WTC11 (cell line): ENCODE data around the gene MORN5. TPM values are rescaled to one million over a fixed set of nuclear protein-coding genes. Genes with fewer than 3 reads are reported as not detected.

Experiments
- ATAC-seq: fragments of 200-7000 bp; cut with Tn5 transposase; 2 replicates; pipeline ENCODE4 v1.10.0; 2021; ENCODE audit warnings: mild to moderate bottlenecking, moderate library complexity
- CTCF ChIA-PET: fragments of 300-600 bp; sonication (Branson Sonifier 250); formaldehyde crosslinking; loops from one replicate; lab custom pipeline; 2021; ENCODE audit warnings: antibody characterized with exemption; lab: Charles Lee
- POLR2A ChIA-PET: fragments of 350-600 bp; sonication (Branson Sonifier 250); formaldehyde crosslinking; loops from one replicate; lab custom pipeline; 2021; ENCODE audit warnings: antibody characterized with exemption; lab: Charles Lee
- DNase-seq: peaks from one replicate; pipeline ENCODE4 v3.0.0; 2021; ENCODE audit warnings: low spot score
- H3K27ac Mint-ChIP-seq: 2 replicates; pipeline ENCODE4 v1.8.0; 2021; ENCODE audit warnings: mixed read lengths
- H3K27me3 Mint-ChIP-seq: 2 replicates; pipeline ENCODE4 v1.8.0; 2021; ENCODE audit warnings: low read depth, mild to moderate bottlenecking, moderate library complexity, mixed read lengths
- H3K36me3 Mint-ChIP-seq: 2 replicates; pipeline ENCODE4 v1.8.0; 2021; ENCODE audit warnings: mixed read lengths
- H3K4me1 Mint-ChIP-seq: 2 replicates; pipeline ENCODE4 v1.8.0; 2022; ENCODE audit warnings: mixed read lengths
- H3K4me3 Mint-ChIP-seq: 2 replicates; pipeline ENCODE4 v1.8.0; 2021; ENCODE audit warnings: mild to moderate bottlenecking, moderate library complexity, mixed read lengths
- H3K9me3 Mint-ChIP-seq: 2 replicates; pipeline ENCODE4 v1.8.0; 2021; ENCODE audit warnings: mixed read lengths
- ATF2 ChIP-seq: sonication (generic); formaldehyde crosslinking; IDR thresholded peaks from 2 replicates; pipeline ENCODE4 v1.8.1; 2022; ENCODE audit warnings: low read depth, missing genetic modification reagents, borderline replicate concordance
- ATF3 ChIP-seq: sonication (generic); formaldehyde crosslinking; conservative IDR thresholded peaks from 2 replicates; pipeline ENCODE4 v1.8.1; 2022; ENCODE audit warnings: mild to moderate bottlenecking, missing genetic modification reagents
- GRHL2 ChIP-seq: fragments of 250-450 bp; sonication (Bioruptor Pico); IDR thresholded peaks from 2 replicates; pipeline ENCODE4 v1.8.0; 2022; ENCODE audit warnings: mild to moderate bottlenecking, moderate library complexity; ENCODE audit not compliant: insufficient replicate concordance, severe bottlenecking
- JAZF1 ChIP-seq: fragments of 250-450 bp; sonication (Bioruptor Pico); IDR thresholded peaks from 2 replicates; pipeline ENCODE4 v1.9.0; 2021; ENCODE audit warnings: moderate library complexity, mild to moderate bottlenecking, inconsistent platforms
- MLX ChIP-seq: sonication (generic); formaldehyde crosslinking; IDR thresholded peaks from 2 replicates; pipeline ENCODE4 v1.8.1; 2023; ENCODE audit warnings: mild to moderate bottlenecking, missing genetic modification reagents, moderate library complexity
- OVOL2 ChIP-seq: fragments of 250-450 bp; sonication (Bioruptor Pico); IDR thresholded peaks from 2 replicates; pipeline ENCODE4 v1.9.0; 2021; ENCODE audit warnings: mild to moderate bottlenecking, borderline replicate concordance
- PREB ChIP-seq: sonication (generic); formaldehyde crosslinking; IDR thresholded peaks from 2 replicates; pipeline ENCODE4 v1.8.1; 2022; ENCODE audit warnings: mild to moderate bottlenecking, missing genetic modification reagents, moderate library complexity, borderline replicate concordance
- USF1 ChIP-seq: sonication (generic); formaldehyde crosslinking; IDR thresholded peaks from 2 replicates; pipeline ENCODE4 v1.8.0; 2022; ENCODE audit warnings: mild to moderate bottlenecking, missing genetic modification reagents
- USF2 ChIP-seq: sonication (generic); formaldehyde crosslinking; IDR thresholded peaks from 2 replicates; pipeline ENCODE4 v1.8.1; 2023; ENCODE audit warnings: mild to moderate bottlenecking, missing genetic modification reagents, moderate library complexity
- ZBTB43 ChIP-seq: sonication (generic); formaldehyde crosslinking; IDR thresholded peaks from 2 replicates; pipeline ENCODE4 v1.8.1; 2023; ENCODE audit warnings: mild to moderate bottlenecking, missing genetic modification reagents
- ZNF232 ChIP-seq: sonication (generic); formaldehyde crosslinking; IDR thresholded peaks from 2 replicates; pipeline ENCODE4 v1.8.0; 2022; ENCODE audit warnings: mild to moderate bottlenecking, missing genetic modification reagents
- ZNF281 ChIP-seq: sonication (generic); formaldehyde crosslinking; IDR thresholded peaks from 2 replicates; pipeline ENCODE4 v1.8.0; 2023; ENCODE audit warnings: mild to moderate bottlenecking, missing genetic modification reagents
- ZNF512 ChIP-seq: sonication (generic); formaldehyde crosslinking; IDR thresholded peaks from 2 replicates; pipeline ENCODE4 v1.8.1; 2022; ENCODE audit warnings: missing genetic modification reagents, borderline replicate concordance
- ZSCAN18 ChIP-seq: fragments of 250-450 bp; sonication (Bioruptor Pico); IDR thresholded peaks from 2 replicates; pipeline ENCODE4 v2.1.2; 2022; ENCODE audit warnings: mild to moderate bottlenecking, moderate library complexity
- total RNA-seq: library from RNA; stranded (reverse); gene quantifications from 3 replicates; pipeline ENCODE4 v1.2.3, GENCODE V29; 2021

The MORN5 gene
- total RNA-seq, 1 experiment from 2014 or later = not detected

- ATAC-seq = no peak
- H3K4me1 Mint-ChIP-seq = peaks cover 20% of the 10 kb centered on the region
Observed at GRCh38 chr9:122121391-122121790, 38.3 kb upstream of the MORN5 start.

More at GRCh38 chr9:122121391-122121790, 38.3 kb upstream of the MORN5 start:
- Mint-ChIP-seq H3K4me3 (no peak overlapping the region), H3K9me3 (no peaks in the 10 kb centered on the region), H3K36me3 (no peaks in the 10 kb centered on the region), H3K27ac (no peak overlapping the region), H3K27me3 (peaks cover 22% of the 10 kb centered on the region)
- no peak for TF ChIP-seq ATF3
- no peak for TF ChIP-seq ZNF232
- TF ChIP-seq USF1 = no peak
- TF ChIP-seq ZSCAN18 = no peak
- no peak for TF ChIP-seq GRHL2 (CRISPR knock-in tag)
- no peak for TF ChIP-seq USF2
- TF ChIP-seq PREB (CRISPR knock-in tag) = no peak
- no peak for TF ChIP-seq OVOL2 (CRISPR knock-in tag)
- TF ChIP-seq JAZF1 (CRISPR knock-in tag) = no peak
- TF ChIP-seq ZNF281 = no peak
- TF ChIP-seq ATF2 (CRISPR knock-in tag) = no peak
- no peak for TF ChIP-seq MLX (CRISPR knock-in tag)
- TF ChIP-seq ZBTB43 (CRISPR knock-in tag) = no peak
- TF ChIP-seq ZNF512 (CRISPR knock-in tag) = no peak
- ChIA-PET CTCF (interaction anchor here (2.5 to 24.3 kb wide), 10 partner anchors 12 to 235 kb away, joined by 10 to 627 read pairs (median 30); partner anchors contain the start of genes MORN5 and NDUFA8), POLR2A (interaction anchor here (0.6 kb wide), 1 partner anchor 26 kb away, joined by 3 read pairs; no protein-coding TSS in a partner anchor)
- no peak for DNase-seq
